Inferior parietal cortex (tissue), 1 donor: ENCODE data around the gene DLL4.
"Not testable (repeated sequence)": the region's sequence is repeated elsewhere in the genome, so short reads cannot be mapped to it uniquely, and the experiment has no call there.

Experiments used
- DNase-seq: peaks from one replicate; pipeline ENCODE4 v3.0.0-alpha.2; 2016; ENCODE audit errors: extremely low spot score

The DLL4 gene

DNA sequence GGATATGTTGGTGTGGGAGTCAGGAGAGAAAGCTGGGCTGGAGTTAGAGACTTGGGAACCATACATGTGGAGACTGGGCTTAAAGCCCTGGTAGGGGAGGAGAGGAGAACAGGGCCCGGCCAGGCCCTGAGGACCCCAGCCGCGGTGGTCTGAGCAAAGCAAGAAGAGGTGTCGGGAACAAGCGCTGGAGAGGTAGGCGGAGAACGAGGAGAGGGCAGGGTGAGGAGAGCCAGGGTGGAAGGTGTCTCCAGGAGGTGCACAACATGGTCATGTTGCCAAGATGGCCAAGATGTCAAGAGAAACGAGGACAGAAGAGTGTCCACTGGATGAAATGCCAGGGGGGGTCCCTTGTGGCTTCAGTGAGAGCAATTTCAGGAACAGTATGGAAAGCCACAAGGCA is 29.6 kb downstream of the DLL4 start:
- DNase-seq, result no peak

DNA sequence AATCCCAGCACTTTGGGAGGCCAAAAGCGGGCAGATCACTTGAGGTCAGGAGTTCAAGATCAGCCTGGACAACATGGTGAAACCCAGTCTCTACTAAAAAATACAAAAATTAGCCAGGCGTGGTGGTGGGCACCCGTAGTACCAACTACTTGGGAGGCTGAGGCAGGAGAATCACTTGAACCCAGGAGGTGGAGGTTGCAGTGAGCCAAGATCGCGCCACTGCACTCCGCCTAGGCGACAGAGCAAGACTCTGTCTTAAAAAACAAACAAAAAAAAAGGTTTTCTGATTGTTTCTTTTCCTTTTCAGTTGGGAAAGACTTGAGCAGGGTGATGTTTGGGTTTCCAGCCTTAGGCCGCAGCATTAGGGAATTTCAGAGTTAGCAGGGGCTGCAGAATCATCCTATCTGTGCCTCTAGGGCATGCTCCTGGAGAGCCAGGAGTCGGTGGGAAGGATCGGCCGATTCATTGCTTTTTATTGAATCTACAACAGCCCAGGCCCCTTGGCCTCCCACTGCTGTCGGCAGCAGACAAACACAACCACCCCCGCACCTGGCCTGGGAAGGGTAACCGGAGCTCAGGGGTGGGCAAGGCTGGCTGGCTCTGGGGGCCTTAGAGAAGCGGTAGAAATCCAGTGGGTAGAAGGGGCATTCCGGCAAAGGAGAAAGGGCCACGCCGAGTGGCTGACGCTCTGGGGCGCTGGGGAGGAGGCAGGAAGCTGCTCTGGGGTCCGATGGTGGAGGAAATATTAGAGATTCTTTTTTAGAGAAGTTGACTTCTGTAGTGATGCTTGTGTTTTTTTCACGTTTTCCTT is 30.4 kb downstream of the DLL4 start:
- no peak for DNase-seq

DNA sequence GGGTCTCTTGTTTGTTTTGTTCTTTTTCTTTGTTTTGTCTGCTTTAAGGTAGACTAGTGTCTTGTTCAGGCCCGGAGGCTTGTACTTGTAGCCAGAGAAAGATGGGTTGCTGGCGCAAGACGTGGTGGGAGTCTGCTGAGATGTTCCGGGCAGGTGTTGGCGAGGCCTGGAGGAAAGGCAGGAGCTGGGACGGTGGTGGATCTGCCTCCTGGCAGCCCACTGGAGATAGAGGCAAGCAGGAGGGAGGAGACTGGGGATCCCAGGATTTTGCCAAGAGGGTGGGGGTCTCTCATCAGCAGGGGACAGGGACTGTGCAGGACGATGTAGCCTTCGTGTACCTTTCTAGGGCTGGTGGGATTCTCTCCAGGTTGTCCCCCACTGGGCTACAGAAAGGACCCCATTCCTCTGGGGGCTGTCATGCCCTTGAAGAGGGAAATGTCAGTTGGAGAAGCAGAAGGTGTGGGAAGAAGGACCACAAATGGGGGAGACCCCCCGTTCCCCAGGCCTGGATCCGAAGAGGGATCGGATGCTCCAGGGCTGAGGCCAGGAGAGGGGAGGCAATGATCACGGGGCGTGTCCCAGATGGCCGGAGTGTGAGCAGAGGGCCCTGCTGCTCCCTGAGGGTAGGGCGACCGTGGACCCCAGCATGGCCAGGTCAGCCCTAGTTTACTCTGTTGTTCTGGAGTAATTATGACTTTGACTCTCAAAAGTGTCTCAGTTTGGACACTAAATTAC is 31.2 kb downstream of the DLL4 start:
- DNase-seq, result no peak

DNA sequence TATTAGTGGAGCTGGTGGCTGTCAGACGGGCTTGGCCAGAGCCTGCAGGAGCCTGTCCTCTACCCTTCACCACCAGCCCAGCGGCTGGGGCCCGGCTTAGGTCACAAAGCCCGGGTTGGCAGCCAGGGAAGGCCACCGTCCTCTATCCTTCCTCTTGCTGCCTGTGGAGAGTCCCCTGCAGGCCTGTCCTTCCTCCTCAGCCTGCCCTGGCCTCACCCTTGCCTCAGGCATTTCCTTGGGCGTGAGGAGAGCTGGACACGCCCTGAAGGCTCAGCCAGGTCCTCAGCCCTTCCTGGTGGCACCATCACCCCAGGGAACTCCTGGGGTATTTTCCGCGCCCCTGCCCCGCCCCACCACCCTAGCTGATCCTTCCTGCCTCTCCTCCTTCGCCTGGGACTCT is 31.8 kb downstream of the DLL4 start:
- no peak for DNase-seq

DNA sequence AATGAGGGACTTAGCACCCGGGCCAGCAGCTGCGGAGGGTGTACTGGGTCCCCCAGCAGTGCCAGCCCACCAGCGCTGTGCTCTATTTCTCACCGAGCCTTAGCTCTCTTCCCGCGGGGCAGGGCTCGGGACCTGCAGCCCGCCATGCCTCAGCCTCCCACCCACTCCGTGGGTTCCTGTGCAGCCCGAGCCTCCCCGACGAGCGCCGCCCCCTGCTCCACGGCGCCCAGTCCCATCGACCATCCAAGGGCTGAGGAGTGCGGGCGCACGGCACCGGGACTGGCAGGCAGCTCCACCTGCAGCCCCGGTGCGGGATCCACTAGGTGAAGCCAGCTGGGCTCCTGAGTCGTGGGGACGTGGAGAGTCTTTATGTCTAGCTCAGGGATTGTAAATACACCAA is 32.6 kb downstream of the DLL4 start:
- not testable (repeated sequence) for DNase-seq

DNA sequence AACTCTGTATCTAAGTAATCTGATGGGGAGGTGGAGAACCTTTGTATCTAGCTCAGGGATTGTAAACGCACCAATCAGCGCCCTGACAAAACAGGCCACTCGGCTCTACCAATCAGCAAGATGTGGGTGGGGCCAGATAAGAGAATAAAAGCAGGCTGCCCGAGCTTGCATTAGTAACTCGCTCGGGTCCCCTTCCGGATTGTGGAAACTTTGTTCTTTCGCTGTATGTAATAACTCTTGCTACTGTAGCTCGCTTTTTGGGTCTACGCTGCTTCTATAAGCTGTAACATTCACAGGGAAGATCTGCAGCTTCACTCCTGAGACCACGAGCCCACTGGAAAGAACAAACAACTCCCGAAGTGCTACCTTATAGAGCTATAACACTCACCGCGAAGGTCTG is 33.2 kb downstream of the DLL4 start:
- not testable (repeated sequence) for DNase-seq

DNA sequence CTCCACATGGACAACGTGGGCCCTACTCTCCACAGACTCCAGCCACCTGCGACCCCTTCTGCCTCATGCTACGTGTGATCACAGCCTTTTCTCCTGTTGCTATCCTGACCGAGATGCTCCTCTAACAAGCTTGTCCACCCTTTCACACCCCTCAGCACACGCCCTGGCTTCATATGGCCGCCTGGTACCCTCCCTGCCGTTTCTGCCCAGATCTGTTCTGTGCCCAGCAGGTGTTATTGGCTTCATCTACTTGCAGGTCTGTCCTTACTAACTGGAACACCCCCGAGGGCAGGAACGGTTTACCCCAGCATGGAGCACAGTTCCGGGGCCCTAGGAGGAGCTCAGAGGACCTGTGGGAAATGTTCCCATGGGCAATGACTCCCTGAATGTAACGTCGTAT is 34.1 kb downstream of the DLL4 start:
- DNase-seq, result no peak

DNA sequence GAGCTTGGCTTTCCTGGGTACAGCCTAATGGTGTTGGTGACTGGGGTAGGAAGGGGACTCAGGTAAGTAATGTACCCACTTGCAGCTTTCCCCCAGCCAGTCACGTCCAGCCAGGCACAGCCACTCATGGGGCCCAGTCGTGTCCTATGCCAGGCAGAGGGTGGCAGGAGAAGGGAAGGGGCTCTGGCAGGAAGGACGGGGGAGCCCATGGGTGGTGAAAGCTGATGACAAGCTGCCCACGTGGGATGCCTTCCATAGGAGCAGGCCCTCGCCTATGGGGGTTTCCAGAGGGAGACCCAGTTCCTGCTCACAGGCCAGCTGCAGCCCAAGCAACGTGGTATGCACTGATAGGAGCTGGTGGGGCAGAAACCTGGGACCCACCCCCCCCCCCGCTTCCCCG is 34.9 kb downstream of the DLL4 start:
- DNase-seq, result no peak

DNA sequence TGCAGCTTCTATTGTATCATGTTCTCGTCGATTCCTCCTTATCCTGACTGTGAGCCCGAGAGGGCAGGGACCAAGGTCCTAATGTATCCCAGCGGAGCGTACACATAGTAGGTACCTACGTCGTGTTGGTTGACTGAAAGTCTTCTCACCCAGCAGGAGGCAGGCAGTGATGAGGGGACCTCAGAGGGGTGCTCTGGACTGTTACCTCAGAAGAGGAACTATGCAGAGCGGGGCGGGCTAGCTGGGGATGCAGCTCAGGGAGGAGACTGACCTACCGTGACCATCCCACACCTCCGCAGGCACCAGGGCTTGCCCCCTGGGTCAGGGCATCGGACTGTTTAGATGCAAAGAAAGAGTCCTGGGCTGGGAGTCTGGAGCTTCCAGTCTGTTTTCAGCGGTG is 35.5 kb downstream of the DLL4 start:
- no peak for DNase-seq

DNA sequence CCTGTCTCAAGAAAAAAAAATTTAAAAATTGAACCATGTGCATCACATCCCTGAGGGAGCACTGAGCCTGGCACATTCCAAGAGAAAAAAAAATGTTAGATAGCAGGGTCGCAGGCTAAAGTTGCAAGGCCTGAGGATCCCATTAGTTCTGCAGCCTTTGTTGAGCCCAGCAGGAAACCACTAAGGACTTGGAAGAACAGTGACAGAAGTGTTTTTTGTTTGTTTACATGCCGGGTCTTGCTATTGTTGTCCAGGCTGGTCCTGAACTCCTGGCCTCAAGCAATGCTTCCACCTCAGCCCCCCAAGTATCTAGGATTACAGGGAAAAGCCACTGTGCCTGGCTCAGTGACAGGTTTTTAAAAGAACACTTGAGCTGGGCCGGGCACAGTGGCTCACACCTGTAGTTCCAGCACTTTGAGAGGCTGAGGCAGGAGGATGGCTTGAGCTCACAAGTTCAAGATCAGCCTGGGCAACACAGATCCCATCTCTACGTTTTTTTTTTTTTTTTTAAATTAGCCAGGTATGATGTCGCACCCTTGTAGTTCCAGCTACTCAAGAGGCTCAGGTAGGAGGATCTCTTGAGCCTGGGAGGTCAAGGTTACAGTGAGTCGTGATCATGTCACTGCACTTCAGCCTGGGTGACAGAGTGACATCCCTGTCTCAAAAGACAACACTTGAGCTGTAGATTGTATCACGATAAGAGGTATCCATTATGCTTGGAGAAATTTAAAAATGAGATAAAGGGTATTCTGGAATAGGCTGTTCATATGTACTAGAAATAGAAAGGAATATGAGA is 39.3 kb downstream of the DLL4 start:
- no peak for DNase-seq

DNA sequence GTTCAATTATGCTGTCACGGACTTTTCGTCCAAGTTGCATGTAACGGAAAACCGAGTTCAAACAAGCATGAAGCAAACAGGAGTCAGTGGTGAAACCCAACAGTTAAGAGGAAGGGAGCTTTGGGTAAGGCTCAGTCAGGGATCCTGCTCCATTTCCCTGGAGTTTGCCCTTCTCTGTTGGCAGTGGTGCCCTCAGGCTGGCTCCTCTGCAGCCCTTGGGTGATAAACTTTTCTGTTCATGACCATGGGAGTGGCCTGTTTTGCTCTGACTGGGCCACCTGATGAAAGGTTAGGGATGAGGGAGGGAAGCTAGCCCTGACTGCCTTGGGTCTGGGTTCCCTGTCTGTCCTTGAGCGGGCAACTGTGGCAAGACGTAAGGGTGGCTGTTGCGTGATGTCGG is 40.2 kb downstream of the DLL4 start:
- no peak for DNase-seq

DNA sequence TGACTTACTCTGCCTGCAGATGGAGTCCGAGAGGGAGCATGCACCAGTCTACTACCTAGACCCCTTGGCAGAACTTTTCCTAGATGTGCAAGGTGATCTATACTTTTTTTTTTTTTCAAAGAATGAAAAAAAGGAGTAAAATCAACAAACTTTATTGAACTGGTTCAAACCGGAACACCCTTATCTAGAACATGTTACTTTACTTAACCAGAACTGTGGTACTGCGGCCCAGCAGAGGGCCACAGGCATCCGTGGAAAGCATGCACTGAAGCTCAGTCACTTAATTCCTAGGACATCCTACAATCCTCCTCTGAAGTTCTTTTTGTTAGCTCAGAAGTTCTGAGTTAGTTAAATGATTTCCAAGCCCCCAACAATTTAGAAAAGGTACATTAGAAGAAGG is 45.7 kb downstream of the DLL4 start:
- no peak for DNase-seq

DNA sequence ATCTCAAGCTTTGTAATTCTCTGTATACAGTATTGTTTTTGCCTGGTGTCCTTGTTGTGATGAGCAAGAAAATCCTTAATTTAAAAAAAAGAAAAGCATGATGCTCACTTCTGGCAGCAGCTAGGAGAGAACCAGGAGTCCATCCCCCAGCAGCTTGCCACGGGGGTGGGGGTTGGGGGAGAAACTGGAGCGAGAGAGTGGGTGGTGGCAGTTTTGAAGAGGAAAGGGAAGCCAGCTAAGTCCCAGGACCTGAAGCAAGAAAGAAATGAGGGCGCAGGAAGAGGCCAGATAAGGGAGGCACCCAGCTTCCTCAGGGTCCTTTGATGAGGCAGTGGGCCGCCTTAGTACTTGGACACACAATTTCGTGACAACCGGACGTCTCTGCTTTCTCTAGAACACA is 47.7 kb downstream of the DLL4 start:
- DNase-seq, result no peak

DNA sequence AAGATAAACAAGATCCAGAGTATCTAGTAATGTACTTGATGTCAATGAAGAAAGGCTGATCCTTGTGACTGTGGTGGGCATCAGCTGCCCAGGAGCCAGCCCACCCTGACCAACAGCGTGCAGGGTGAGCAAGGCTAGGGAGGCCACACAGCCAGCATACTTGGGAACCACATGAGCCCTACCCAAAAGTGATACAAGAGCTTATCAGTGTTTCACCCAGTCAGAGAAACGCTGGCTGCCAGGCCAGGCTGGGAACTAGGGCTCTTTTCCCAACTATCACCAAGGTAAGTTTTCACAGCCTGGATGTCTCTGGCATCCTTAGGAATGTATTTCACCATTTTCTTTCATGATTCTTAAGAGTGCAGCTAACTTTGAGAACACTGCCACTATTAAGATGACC is 49.0 kb downstream of the DLL4 start:
- DNase-seq, result no peak

DNA sequence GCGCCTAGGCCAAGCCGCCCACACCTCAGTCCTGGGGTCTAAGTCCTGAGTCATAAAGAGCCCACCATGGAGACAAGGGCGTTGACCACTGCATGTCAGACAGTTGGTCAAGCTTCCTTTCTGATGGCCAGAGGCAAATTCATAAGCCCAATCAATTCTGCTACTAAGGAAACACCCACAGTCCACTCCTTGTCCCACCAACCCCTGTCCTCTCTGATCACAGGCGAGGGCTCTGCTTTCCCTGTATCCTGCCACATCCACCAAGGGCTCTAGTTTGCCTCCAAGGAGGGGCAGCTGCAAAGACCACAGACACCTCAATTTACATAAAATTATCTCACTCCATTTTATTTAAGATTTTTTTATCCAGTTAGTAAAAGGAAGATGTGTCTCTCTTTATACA is 49.4 kb downstream of the DLL4 start:
- no peak for DNase-seq

DNA sequence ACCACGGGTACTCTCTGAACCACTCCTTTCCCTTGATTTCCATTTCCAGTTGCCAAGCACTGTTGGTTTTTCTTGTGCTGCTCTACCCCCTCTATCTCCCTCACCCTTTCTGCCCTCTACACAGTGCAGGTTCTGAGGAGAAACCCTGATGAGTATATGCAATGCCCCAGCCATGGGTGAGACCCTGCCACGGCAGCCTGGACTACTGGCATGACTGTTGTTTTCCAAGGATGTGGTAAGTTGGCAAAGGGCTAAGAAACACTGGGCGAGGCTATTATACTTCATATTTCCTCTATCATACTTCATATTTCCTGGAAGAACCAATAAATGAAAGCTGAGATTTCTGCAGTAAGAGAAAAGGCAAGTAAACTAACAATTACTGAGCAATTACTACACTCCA is 52.0 kb downstream of the DLL4 start:
- DNase-seq, result no peak

DNA sequence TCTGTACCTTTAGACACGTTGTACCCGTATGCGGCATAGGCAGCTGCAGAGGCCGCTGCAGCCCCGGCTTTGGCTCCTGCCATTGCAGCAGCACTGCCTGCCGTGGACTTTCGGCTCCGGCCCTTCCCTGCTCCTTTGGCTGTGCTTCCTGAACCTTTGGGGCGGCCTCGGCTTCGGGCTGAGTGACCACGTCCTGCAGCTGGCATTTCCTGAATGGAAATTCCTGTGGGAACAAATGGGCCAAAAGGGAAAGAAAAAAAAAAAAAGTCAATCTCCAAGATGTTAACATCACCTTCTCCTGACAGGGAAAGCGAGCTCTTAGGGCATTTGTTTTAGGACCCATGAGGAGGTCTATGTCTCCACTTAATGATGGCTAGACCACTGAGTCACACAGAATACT is 53.7 kb downstream of the DLL4 start:
- DNase-seq, result no peak

DNA sequence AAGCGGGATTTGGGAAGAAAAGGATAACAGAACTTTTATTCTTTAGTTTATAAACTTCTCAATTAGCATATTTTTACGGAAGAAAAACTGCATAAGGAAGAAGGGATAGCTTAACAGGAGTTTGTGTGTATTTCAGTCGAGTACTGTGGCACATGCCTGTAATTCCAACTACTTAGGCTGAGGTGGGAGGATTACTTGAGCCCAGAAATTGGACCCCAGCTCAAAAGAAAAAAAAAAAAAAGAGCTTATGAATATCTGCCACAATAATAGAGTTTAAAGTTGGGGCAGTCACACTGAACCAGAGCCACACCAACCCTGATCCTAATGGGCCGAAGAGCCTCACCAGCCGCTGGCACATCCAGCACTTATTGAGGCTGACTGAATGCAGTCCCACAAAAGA is 55.3 kb downstream of the DLL4 start:
- DNase-seq, result no peak

DNA sequence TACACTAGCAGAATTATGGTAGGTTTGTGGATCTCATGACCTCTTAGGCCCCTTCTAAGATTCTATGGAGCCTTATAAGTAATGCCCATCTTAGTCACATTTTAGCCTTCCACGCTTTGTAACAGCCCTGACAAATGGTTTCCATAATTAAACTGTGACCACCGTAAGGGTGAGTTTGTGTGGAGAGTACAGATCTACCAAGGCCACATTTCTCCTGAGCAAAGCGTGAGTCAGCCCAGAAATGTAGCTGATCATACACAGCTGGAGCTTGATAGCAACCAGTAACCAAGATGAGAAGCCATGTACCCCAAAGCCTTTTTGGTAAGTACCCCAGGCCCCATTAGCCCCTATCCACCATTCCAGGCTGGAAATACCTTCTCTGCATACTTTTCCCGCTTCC is 55.8 kb downstream of the DLL4 start:
- no peak for DNase-seq

DNA sequence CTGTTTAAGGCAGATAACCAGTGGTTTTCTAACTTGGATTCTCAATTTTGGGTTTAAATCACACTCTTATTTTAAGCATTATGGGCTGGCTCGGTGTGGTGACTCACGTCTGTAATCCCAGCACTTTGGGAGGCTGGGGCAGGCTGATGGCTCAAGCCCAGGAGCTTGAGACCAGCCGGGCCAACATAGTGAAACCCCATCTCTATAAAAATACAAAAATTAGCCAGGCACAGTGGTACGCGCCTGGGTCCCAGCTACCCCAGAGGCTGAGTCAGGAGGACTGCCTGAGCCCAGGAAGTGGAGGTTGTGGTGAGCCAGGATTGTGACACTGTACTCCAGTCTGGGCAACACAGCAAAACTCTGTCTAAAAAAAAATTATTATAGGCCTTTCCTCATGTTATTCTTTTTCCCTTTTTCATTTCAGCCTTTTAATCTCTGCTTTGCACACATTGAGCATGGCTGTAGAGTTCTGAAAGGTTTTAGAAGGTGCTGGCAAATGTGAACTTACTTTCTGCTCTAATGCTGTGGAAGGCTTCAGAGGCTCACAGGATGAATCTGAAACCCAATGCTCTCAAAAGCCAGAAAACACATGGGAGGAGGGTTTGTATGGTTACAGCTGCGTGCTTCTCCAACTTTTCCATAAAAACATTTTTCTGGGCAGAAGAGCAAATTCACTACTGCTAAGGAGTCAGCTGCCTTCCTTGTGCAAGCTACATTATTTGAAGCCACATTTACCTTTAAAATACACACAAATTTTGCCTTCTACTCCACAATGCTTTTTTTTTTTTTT is 56.6 kb downstream of the DLL4 start:
- DNase-seq, result no peak

DNA sequence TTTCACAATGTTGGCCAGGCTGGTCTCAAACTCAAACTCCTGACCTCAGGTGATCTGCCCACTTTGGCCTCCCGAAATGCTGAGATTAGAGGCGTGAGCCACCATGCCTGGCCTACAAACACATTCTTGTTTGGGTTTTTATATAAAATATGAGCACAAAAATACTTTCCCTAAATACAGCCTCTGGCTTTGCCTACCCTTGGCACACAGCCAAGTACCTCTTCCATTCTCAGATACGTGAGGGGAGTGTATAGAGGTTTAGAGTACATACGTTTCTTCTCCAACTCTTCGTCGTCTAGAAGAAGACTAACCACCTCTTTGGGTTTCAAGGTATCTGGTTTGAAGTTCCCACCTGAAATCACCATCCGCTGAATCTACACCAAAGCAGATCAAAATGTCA is 57.7 kb downstream of the DLL4 start:
- no peak for DNase-seq

DNA sequence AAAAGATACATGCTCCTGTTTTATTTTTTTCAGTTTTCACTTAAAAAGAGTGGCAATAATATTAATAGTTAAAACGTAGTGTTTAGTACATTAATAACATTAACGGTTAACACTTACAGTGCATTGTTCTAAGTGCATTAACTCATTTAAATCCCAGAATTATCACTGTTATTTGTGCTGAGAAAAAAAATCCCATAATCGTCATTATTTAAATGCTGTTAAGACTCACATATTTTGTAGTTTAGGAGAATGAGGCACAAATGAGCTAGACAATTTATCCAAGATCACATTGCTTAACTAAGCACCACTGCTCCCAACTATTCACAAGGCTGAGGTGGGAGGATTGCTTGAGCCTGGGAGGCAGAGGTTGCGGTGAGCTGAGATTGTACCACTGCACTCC is 59.0 kb downstream of the DLL4 start:
- no peak for DNase-seq
